CD4-positive, alpha-beta T cell (primary cell): ENCODE results near the gene CTTNBP2. TPM values are rescaled to one million over a fixed set of nuclear protein-coding genes. Genes with fewer than 3 reads are reported as not detected.

Experiments
- ATAC-seq: fragments of 200-7000 bp; cut with Tn5 transposase; one replicate; pipeline ENCODE4 v1.10.0; 2022; ENCODE audit warnings: mild to moderate bottlenecking; ENCODE audit not compliant: poor library complexity
- CTCF ChIA-PET: fragments of 350-600 bp; sonication (Branson Sonifier 250); formaldehyde crosslinking; loops from one replicate; lab custom pipeline; 2021; ENCODE audit warnings: antibody characterized with exemption, inconsistent platforms; lab: Charles Lee
- POLR2A ChIA-PET: fragments of 350-600 bp; sonication (Branson Sonifier 250); formaldehyde crosslinking; loops from one replicate; lab custom pipeline; 2021; ENCODE audit warnings: antibody characterized with exemption, inconsistent platforms; lab: Charles Lee
- DNase-seq, 14 experiments: peaks; one replicate each; pipeline ENCODE4 v3.0.0-alpha.2; 2013 to 2020; ENCODE audit warnings: mixed read lengths in 2 of 14
- H3K27ac ChIP-seq, 2 donors: one replicate each; pipeline versions ENCODE4 v1.5.1 to v1.7.0; 2013; ENCODE audit warnings: low read length in 2 of 2, low read depth in 1 of 2, mild to moderate bottlenecking in 1 of 2
- H3K27me3 ChIP-seq, 2 experiments: 1 replicate in 1 of 2; 2 replicates in 1 of 2; pipeline versions ENCODE4 v1.6.1 to v1.7.0; 2013; ENCODE audit warnings: low read length in 2 of 2, control low read depth in 1 of 2, mild to moderate bottlenecking in 1 of 2, moderate library complexity in 1 of 2; ENCODE audit not compliant: insufficient read depth in 2 of 2, control insufficient read depth in 1 of 2
- H3K36me3 ChIP-seq: one replicate; pipeline ENCODE4 v1.6.1; 2013; ENCODE audit warnings: low read length, control low read depth; ENCODE audit not compliant: insufficient read depth
- H3K4me1 ChIP-seq: one replicate; pipeline ENCODE4 v1.6.1; 2013; ENCODE audit warnings: low read length, control low read depth; ENCODE audit not compliant: insufficient read depth
- H3K4me3 ChIP-seq: one replicate; pipeline ENCODE4 v1.5.1; 2013; ENCODE audit warnings: mild to moderate bottlenecking, low read length, moderate library complexity
- H3K9me3 ChIP-seq, 2 experiments: 1 replicate in 1 of 2; 2 replicates in 1 of 2; pipeline versions ENCODE4 v1.6.1 to v1.7.0; 2013; ENCODE audit warnings: low read length in 2 of 2, mild to moderate bottlenecking in 2 of 2, control low read depth in 1 of 2, moderate library complexity in 1 of 2; ENCODE audit not compliant: control insufficient read depth in 1 of 2, insufficient read depth in 1 of 2
- H3K27ac Mint-ChIP-seq: one replicate; pipeline ENCODE4 v1.8.0; 2020; ENCODE audit warnings: mixed read lengths
- H3K27me3 Mint-ChIP-seq: one replicate; pipeline ENCODE4 v1.8.0; 2021; ENCODE audit warnings: mixed read lengths
- H3K36me3 Mint-ChIP-seq: one replicate; pipeline ENCODE4 v1.8.0; 2021; ENCODE audit warnings: low read depth, mixed read lengths
- H3K4me1 Mint-ChIP-seq: one replicate; pipeline ENCODE4 v1.8.0; 2021; ENCODE audit warnings: low read depth, mixed read lengths
- H3K4me3 Mint-ChIP-seq: one replicate; pipeline ENCODE4 v1.8.0; 2020; ENCODE audit warnings: mild to moderate bottlenecking, mixed read lengths
- H3K9me3 Mint-ChIP-seq: one replicate; pipeline ENCODE4 v1.8.0; 2020; ENCODE audit warnings: mixed read lengths
- CTCF ChIP-seq: fragments of 200-600 bp; IDR thresholded peaks from one replicate; pipeline ENCODE4 v1.8.0; 2022; ENCODE audit warnings: antibody characterized with exemption, mild to moderate bottlenecking
- intact Hi-C, 2 experiments: fragments of 100-400 bp; cut with DNase I in 1 of 2; cut with micrococcal nuclease in 1 of 2; formaldehyde crosslinking; loops; one replicate each; pipeline versions ENCODE4 v1.15.1 to v1.9.0; 2023 to 2025; cut with DNase I, micrococcal nuclease
- total RNA-seq, 174 experiments: library from RNA in 2 of 174; stranded (reverse) in 2 of 174; gene quantifications; one replicate each; pipeline ENCODE4 v1.2.3 and lab custom pipeline; 2021 to 2026

CTTNBP2 gene
- total RNA-seq, 2 experiments from 2014 or later = not detected

GRCh38 chr7:117872561-117873309 is 506 bp downstream of the CTTNBP2 start:
- Mint-ChIP-seq H3K4me1 (peaks cover 10% of the 10 kb centered on the region), H3K27me3 (peaks cover 60% of the 10 kb centered on the region), H3K27ac (no peak overlapping the region), H3K36me3 (no peaks in the 10 kb centered on the region), H3K9me3 (no peaks in the 10 kb centered on the region), H3K4me3 (no peak overlapping the region)
- no peak for DNase-seq
- Histone ChIP-seq H3K4me1 (peaks cover 5% of the 10 kb centered on the region), H3K27me3 (peaks cover 24 to 41% of the 10 kb centered on the region in 2 experiments), H3K4me3 (no peak overlapping the region), H3K27ac (no peak overlapping the region), H3K36me3 (no peaks in the 10 kb centered on the region), H3K9me3 (peaks cover 0 to 6% of the 10 kb centered on the region in 2 experiments)
- POLR2A ChIA-PET = no interaction called here
- ATAC-seq = no peak
- CTCF ChIA-PET = no interaction called here
- intact Hi-C loops = no loop called here
- TF ChIP-seq CTCF = no peak

GRCh38 chr7:117871778-117872538 is 1.3 kb downstream of the CTTNBP2 start:
- ATAC-seq = no peak
- ChIA-PET POLR2A (no interaction called here), CTCF (no interaction called here)
- intact Hi-C loops = no loop called here
- H3K9me3 Mint-ChIP-seq = no peaks in the 10 kb centered on the region
- DNase-seq = no peak
- Histone ChIP-seq H3K4me3 (no peak overlapping the region), H3K27me3 (peaks cover 26 to 41% of the 10 kb centered on the region in 2 experiments), H3K4me1 (peaks cover 5% of the 10 kb centered on the region), H3K27ac (no peak overlapping the region), H3K36me3 (no peaks in the 10 kb centered on the region), H3K9me3 (peaks cover 0 to 6% of the 10 kb centered on the region in 2 experiments)
- peaks cover 54% of the 10 kb centered on the region for H3K27me3 Mint-ChIP-seq
- H3K4me1 Mint-ChIP-seq = peaks cover 10% of the 10 kb centered on the region
- no peak overlapping the region for H3K27ac Mint-ChIP-seq
- no peak for TF ChIP-seq CTCF
- H3K4me3 Mint-ChIP-seq = no peak overlapping the region
- no peaks in the 10 kb centered on the region for H3K36me3 Mint-ChIP-seq

- DNase-seq (no peak), ATAC-seq (no peak)
- H3K4me3 ChIP-seq = no peak overlapping the region
- Mint-ChIP-seq H3K27ac (no peak overlapping the region), H3K27me3 (peaks cover 52% of the 10 kb centered on the region), H3K36me3 (no peaks in the 10 kb centered on the region), H3K4me3 (no peak overlapping the region), H3K9me3 (no peaks in the 10 kb centered on the region), H3K4me1 (peaks cover 10% of the 10 kb centered on the region)
- no peaks in the 10 kb centered on the region for H3K36me3 ChIP-seq
- peaks cover 0 to 6% of the 10 kb centered on the region in 2 experiments for H3K9me3 ChIP-seq
- TF ChIP-seq CTCF = no peak
- ChIA-PET POLR2A (no interaction called here), CTCF (no interaction called here)
- peaks cover 26 to 41% of the 10 kb centered on the region in 2 experiments for H3K27me3 ChIP-seq
- H3K27ac ChIP-seq = no peak overlapping the region
- intact Hi-C loops = no loop called here
- H3K4me1 ChIP-seq = peaks cover 5% of the 10 kb centered on the region
Measured at GRCh38 chr7:117871401-117871777, 1.9 kb downstream of the CTTNBP2 start.
